Ishikawa (cell line): ENCODE measurements around the gene EMX1.

ENCODE experiments used
- CEBPB ChIP-seq: IDR thresholded peaks from 2 replicates; pipeline ENCODE4 v1.6.1; 2012
- CREB1 ChIP-seq: IDR thresholded peaks from 2 replicates; pipeline ENCODE4 v1.6.1; 2012; ENCODE audit warnings: low read depth
- EGR1 ChIP-seq: IDR thresholded peaks from 2 replicates; pipeline ENCODE4 v1.6.1; 2012
- EP300 ChIP-seq: IDR thresholded peaks from 2 replicates; pipeline ENCODE4 v1.6.1; 2012; ENCODE audit warnings: borderline replicate concordance
- FOXM1 ChIP-seq: IDR thresholded peaks from 2 replicates; pipeline ENCODE4 v1.6.1; 2012; ENCODE audit warnings: low read depth, borderline replicate concordance
- MAX ChIP-seq: IDR thresholded peaks from 2 replicates; pipeline ENCODE4 v1.6.1; 2012
- NFIC ChIP-seq: IDR thresholded peaks from 2 replicates; pipeline ENCODE4 v1.6.1; 2012
- RAD21 ChIP-seq: IDR thresholded peaks from 2 replicates; pipeline ENCODE4 v1.6.1; 2012; ENCODE audit warnings: low read depth
- REST ChIP-seq: IDR thresholded peaks from 2 replicates; pipeline ENCODE4 v1.6.1; 2012; ENCODE audit warnings: low read depth, mild to moderate bottlenecking
- TAF1 ChIP-seq: IDR thresholded peaks from 2 replicates; pipeline ENCODE4 v1.6.1; 2012; ENCODE audit warnings: low read depth, mild to moderate bottlenecking
- TCF12 ChIP-seq: IDR thresholded peaks from 2 replicates; pipeline ENCODE4 v1.6.1; 2012; ENCODE audit warnings: low read depth
- TEAD4 ChIP-seq: IDR thresholded peaks from 2 replicates; pipeline ENCODE4 v1.6.1; 2012
- YY1 ChIP-seq: IDR thresholded peaks from 2 replicates; pipeline ENCODE4 v1.6.1; 2012; ENCODE audit warnings: low read depth
- ZBTB7A ChIP-seq: IDR thresholded peaks from 2 replicates; pipeline ENCODE4 v1.6.1; 2012; ENCODE audit warnings: low read depth
- TF ChIP-seq, protein P1 (sequence below): IDR thresholded peaks from 2 replicates; pipeline ENCODE4 v1.6.1; 2012

EMX1 gene

DNA sequence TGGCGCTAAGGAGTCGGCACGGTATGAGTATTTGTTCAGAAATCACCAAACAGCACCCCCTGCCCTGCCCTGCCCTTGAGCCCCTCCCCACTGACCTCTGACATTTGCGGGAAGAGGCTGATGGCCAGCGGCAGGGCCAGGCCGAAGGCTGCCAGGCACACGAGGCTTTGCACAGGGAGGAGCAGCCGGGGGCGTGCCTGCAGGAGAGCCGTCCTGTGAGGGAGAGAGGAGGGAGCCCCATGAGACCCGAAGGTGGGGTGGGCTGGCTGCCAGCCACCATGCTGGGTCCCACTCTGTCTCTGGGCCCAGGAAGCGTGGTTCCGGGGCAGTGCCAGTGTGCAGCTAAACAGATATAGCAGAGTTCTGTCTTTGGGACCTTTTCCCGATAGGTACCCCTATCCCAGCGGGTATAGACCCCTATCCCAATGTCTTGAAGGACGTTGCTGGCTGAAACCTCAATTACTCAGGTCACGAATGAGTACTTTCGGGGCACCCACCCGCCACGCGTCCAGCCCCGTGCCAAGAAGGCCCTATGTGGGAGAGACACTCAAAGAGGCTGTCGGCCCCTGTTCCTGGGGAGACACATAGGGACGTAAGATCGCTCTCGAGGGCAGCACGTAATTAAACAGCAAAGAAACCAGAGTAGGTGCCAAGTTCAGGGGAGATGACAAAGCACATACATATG is 43.9 kb downstream of the EMX1 start:
- TF ChIP-seq EP300 (no peak), MAX (no peak), EGR1 (no peak), ZBTB7A (no peak), TEAD4 (no peak), TCF12 (no peak), YY1 (no peak), CEBPB (no peak), CREB1 (no peak), REST (no peak), FOXM1 (no peak)
- TF ChIP-seq, protein P1, sequence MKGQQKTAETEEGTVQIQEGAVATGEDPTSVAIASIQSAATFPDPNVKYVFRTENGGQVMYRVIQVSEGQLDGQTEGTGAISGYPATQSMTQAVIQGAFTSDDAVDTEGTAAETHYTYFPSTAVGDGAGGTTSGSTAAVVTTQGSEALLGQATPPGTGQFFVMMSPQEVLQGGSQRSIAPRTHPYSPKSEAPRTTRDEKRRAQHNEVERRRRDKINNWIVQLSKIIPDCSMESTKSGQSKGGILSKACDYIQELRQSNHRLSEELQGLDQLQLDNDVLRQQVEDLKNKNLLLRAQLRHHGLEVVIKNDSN: no peak

GRCh38 chr2:72961853-72962468 is 44.6 kb downstream of the EMX1 start:
- TF ChIP-seq FOXM1 (no peak), TEAD4 (no peak), EP300 (no peak), EGR1 (no peak), CREB1 (no peak), MAX (no peak), NFIC (no peak), ZBTB7A (no peak), CEBPB (no peak), REST (no peak), RAD21 (no peak), TCF12 (no peak), YY1 (no peak), TAF1 (no peak)
- TF ChIP-seq, protein P1: no peak

DNA sequence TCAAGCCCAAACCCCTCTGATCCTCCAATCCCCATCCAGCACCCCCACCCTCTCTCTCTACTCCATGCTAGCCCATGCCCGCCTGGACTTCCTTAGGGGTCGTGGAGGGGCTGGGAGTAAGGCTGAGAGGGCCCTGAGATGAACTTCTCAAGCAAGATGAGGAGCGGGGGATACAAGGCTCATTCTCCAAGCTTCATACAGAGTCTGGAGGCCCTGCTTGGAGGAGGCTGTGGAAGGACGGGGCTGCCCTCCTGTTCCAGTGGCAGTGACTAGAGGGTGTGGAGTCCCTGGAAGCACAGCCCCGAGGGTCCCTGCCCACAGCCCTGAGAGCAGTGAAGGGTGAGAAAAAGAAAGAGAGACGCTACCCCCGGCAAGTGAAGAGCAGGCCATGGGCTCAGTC is 45.6 kb downstream of the EMX1 start:
- TF ChIP-seq NFIC: no peak
- no peak for TF ChIP-seq REST
- TF ChIP-seq TEAD4: no peak
- TF ChIP-seq EGR1: no peak
- TF ChIP-seq CEBPB: no peak
- TF ChIP-seq, protein P1: no peak
- TF ChIP-seq CREB1: no peak
- TF ChIP-seq TAF1: no peak
- TF ChIP-seq RAD21: no peak
- no peak for TF ChIP-seq EP300
- TF ChIP-seq MAX: no peak
- TF ChIP-seq ZBTB7A: no peak
- no peak for TF ChIP-seq FOXM1
- no peak for TF ChIP-seq YY1
- no peak for TF ChIP-seq TCF12
